HL-60 (cell line): ENCODE data around the gene ADD1.

Experiments
- DNase-seq, 2 experiments: peaks; one replicate each; pipeline ENCODE4 v3.0.0-alpha.2; 2010 to 2020; ENCODE audit warnings: low read depth in 1 of 2, low spot score in 1 of 2
- H3K27ac ChIP-seq: fragments of 250-450 bp; sonication (Bioruptor Pico); replicated peaks from 2 replicates; pipeline ENCODE4 v1.5.1; 2020; ENCODE audit warnings: mild to moderate bottlenecking, moderate library complexity
- H3K27me3 ChIP-seq: fragments of 250-450 bp; sonication (Bioruptor Pico); 2 replicates; pipeline ENCODE4 v1.5.1; 2021; ENCODE audit warnings: mild to moderate bottlenecking, moderate library complexity; ENCODE audit not compliant: insufficient read depth, poor library complexity, severe bottlenecking
- H3K4me3 ChIP-seq: replicated peaks from 2 replicates; pipeline ENCODE4 v1.5.1; 2011; ENCODE audit warnings: mild to moderate bottlenecking, control low read depth, low read length; ENCODE audit not compliant: insufficient read depth
- CTCF ChIP-seq: IDR thresholded peaks from one replicate; pipeline ENCODE4 v1.5.1; 2011; ENCODE audit warnings: low read length, control low read depth, inconsistent platforms; ENCODE audit not compliant: insufficient read depth
- GABPA ChIP-seq: IDR thresholded peaks from 2 replicates; pipeline ENCODE4 v1.6.1; 2012; ENCODE audit warnings: low read depth
- POLR2AphosphoS5 ChIP-seq: IDR thresholded peaks from 2 replicates; pipeline ENCODE4 v1.6.1; 2012; ENCODE audit warnings: low read depth
- REST ChIP-seq: IDR thresholded peaks from 2 replicates; pipeline ENCODE4 v1.6.1; 2012; ENCODE audit warnings: low read depth; ENCODE audit not compliant: insufficient replicate concordance
- SPI1 ChIP-seq: IDR thresholded peaks from 2 replicates; pipeline ENCODE4 v1.6.1; 2012; ENCODE audit warnings: low read depth, mild to moderate bottlenecking, borderline replicate concordance

ADD1 gene

GRCh38 chr4:2863649-2864048 is 20.0 kb downstream of the ADD1 start:
- TF ChIP-seq SPI1 (no peak), GABPA (no peak), REST (no peak), CTCF (no peak), POLR2AphosphoS5 (no peak)
- no peaks in the 10 kb centered on the region for H3K27me3 ChIP-seq
- no peak for DNase-seq
- H3K27ac ChIP-seq = no peak overlapping the region
- H3K4me3 ChIP-seq = no peak overlapping the region

- Histone ChIP-seq H3K4me3 (no peak overlapping the region), H3K27ac (no peak overlapping the region), H3K27me3 (no peaks in the 10 kb centered on the region)
- no peak for DNase-seq
- TF ChIP-seq POLR2AphosphoS5 (no peak), SPI1 (no peak), REST (no peak), CTCF (no peak), GABPA (no peak)
These were observed 21.6 kb downstream of the ADD1 start for GRCh38 chr4:2865196-2865780.

GRCh38 chr4:2866160-2866861 is 22.7 kb downstream of the ADD1 start:
- Histone ChIP-seq H3K4me3 (no peak overlapping the region), H3K27ac (no peak overlapping the region), H3K27me3 (no peaks in the 10 kb centered on the region)
- no peak for DNase-seq
- TF ChIP-seq SPI1 (no peak), REST (no peak), CTCF (no peak), GABPA (no peak), POLR2AphosphoS5 (no peak)
